HG03575 (cell line): ENCODE data around the gene OGFOD2.

Source experiments
- ATAC-seq: cut with Tn5 transposase; IDR thresholded peaks from one replicate; pipeline ENCODE4 v1.9.1; 2021; ENCODE audit not compliant: unreplicated experiment, insufficient number of reproducible peaks, low FRiP score; ENCODE audit errors: extremely low read depth

The OGFOD2 gene

DNA sequence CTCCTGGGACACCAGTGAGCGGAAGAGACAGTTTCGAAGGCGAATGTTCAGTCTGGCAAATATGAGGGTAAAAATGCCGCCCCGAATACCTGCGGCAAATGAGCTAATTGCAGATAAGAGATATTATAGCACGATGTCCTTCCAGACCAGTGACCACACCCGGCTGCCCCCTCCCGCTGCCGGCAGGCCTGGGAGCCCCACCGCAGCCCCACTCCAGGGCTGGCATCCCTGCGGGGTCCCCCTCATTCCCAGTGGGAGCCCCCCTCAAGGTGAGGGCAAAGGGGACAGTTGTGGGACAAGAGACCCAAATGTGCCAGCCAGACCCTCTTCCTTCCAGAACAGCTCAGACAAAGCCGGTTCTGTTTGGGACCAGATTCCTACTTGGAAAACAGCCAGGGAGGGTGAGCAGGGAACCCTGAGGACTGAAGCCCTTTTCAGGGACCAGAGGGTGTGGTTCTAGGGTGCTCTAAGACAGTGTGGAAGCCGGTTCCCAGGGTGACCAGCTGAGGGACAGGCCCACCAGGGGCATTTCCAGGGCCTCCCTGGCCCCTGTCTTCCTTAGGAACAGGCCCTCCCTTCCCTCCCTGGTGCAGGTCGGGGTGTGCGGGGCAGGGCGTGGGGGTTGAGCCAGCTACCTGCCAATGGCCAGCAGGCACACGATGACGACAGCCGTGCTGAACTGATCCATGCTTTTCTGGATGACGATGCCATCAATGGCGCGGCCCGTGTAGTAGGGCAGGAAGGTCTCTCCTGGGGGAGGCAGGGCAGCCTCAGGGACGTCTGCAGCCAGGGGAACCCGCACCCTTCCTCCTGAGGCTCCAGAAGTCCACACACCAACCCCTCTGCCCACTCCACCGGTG is 25.0 kb upstream of the OGFOD2 start:
- ATAC-seq: no peak

DNA sequence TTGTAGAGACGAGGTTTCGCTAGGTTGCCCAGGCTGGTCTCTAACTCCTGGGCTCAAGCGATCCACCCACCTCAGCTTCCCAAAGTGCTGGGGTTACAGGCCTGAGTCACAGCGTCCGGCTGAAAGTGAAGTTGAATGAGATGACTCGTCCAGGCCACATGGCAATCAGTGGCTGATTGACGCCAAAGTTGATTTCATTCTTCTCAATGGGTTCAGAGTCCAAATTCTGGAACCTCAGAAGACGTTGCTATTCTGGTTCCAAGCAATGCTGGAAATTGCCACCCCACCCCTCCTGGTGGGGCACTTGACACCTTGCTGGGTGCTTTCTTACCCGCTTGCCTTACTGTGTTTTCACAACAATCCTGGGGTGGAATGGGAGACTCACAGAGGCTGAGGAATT is 23.6 kb upstream of the OGFOD2 start:
- no peak for ATAC-seq

DNA sequence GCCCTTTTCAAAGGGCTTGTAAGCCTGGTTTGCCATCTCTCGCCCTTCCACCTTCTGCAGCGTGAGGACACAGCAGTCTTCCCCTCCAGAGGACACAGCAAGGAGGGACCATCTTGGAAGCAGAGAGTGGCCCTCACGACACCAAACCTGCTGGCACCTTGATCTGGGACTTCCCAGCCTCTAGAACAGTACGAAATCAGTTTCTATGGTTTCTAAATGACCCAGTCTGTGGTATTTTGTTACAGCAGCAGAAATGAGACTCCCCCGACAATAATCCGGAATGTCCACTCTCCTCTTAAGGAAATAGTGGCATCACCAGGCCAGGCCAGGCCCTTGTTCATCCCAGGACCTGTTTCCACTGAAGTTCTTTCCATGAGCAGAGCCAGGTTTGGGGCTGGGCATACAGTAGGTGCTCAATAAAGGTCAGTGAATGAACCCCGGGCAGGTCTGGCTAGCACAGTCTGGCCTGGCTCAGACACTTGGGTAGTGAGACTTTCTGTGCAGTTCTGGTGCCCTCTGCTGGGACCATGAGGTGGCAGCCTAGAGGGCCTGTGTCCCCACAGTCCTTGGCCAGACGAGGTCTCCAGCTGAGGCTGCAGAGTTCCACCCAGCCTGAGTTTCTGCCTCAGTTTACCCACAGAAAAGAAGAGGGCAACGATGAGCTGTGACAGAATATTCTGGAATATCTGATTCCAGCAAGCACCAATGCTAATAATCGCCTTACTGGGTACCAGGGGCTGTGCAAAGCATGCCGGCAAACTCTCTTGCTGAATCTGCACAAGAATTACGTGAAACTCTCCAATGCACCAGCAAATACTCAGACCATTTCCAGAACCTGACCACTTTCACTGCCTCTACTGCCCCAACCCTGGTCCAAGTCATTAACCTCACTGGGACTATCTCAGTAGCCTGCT is 22.8 kb upstream of the OGFOD2 start:
- no peak for ATAC-seq

DNA sequence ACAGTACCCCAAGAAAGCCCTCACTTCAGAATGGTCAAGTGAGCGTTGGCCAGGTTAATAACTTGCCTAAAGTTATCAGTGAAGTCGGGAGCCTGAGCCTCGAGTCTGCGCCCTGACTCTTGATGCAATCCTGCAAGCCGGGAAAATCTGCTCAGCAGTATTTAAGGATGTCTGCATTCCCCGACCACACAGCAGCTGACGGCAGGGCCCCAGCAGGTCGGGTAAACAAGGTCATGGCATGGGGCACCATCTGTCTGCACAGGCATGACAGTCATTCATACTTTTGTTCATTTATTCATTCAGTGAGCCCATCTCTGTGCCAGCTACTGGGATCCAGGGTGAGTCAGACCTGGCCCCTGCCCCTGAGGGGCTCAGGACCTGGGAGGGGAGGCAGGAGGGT is 19.9 kb upstream of the OGFOD2 start:
- no peak for ATAC-seq

DNA sequence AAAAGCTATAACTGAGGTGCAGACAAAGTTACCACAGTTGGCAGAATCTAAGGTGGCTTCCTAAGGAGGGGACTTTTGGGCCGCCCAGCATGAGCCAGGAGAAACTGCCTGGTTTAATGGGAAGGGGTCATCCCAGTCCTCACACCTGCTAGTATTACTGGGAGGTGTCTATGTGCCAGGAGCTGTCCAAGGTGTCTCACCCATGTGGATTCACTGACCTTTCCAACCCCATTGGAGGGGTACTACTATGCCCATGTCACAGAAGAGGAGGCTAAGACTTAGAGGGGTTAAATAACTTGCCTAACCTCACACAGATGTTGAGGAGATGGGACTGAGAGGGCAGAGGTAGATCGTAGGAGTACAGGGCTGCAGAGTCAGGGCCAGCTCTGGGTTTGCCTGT is 19.0 kb upstream of the OGFOD2 start:
- no peak for ATAC-seq

DNA sequence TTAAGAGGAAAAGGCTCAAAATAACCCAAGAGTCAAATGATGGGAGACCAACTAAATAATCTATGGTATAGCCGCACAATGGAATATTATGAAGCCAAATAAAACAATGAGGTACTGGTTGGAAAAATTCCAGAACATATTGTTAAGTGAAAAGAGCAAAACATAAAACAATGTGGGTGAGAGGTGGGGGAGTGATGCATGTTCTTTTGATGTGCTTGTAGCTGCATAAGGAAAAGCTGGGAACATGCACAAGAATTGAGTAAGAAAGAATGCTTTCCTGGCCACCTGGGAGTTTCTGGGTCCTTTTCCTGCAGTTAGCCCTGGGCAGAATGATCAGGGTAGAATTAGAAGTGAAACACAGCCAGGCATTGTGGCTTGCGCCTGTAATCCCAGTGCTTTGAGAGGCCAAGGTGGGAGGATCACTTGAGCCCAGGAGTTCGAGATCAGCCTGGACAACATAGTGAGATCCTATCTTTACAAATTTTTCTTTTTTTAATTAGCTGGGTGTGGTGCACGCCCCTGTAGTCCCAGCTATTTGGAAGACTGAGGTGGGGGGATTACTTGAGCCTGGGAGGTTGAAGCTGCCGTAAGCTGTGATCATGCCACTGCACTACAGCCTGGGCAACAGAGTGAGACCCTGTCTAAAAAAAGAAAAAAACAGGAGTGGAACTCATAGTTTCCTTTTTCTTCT is 16.7 kb upstream of the OGFOD2 start:
- ATAC-seq: no peak

DNA sequence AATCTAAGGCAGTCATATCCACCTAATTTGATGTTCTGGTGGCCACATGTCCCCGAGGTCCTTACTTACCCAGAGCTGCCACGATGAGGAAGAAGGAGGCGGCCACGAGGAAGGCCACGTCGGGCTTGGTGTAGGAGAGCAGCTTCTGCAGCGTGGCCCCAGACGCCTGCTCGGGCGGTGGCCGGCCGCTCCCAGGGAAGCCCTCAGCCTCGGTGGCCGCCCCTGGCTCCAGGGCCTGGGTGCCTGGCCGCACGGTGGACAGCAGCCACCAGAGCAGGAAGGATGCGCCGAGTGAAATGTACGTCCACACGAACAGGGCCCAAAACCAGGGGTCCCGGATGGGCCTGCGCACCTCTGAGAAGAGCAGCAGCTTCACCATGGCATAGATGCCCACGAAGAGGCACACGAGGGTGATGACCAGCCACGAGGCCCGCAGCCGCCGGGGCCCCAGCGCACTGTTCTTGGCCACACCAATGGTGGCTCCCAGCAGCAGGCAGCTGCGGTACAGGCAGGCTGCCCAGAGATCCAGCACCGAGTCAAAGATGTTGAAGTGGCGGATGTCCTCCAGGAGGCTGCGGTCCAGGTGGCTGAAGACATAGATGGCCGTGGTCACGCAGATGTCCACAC is 15.4 kb upstream of the OGFOD2 start:
- ATAC-seq: no peak

DNA sequence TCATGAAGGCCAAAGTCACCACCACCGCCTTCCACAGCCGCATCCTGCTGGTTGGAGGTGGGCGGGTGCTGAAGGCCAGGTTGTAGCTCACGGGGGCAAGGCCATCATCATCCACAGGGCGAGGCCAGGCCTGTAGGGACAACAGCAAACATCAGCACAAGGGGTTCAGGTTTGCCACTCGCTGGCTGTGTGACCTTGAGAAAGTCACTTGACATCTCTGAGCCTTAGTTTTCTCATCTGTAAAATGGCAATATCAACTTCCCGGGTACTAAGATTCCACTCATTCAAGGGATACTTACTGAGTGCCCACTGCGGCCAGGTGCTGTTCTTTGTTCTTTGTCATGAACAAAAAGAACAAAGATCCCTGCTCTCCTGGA is 14.9 kb upstream of the OGFOD2 start:
- ATAC-seq: no peak

DNA sequence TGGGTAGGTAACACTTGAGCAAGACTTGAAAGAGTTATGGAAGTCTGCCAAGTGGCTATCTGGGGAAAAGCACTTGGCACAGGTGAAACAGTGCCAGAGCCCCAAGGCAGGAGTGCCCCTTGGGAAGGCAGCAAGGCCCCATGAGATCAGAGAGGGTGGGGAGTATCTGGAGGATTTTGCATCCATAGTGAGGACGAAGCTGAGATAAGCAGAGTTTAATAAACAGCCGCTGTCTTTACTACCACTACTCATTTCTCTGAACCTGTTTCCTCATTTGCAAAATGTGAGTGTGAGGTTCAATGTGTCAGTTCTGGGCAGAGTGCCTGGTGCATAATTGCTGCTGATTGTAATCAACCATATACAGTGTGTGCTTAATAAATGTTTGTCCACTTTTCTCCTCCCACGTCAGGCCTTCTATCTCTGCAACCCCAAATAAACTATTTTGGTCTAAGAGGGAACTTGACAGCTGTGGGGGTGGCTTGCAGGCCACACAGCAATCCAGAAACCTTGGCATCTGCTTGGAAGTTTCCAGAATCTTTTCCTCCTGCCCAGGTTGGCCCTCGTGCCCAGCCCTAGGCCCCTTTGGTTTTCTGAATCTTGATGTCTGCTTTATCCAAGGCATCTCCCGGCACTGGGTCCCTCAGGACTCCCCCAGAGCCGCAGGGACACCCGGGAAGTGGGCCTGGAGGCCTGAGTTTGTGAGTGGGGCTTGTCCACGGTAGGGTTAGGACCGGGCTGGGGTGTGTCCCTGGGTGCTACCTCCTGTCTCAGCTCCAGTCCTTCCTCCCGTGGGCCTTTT is 13.3 kb upstream of the OGFOD2 start:
- no peak for ATAC-seq

DNA sequence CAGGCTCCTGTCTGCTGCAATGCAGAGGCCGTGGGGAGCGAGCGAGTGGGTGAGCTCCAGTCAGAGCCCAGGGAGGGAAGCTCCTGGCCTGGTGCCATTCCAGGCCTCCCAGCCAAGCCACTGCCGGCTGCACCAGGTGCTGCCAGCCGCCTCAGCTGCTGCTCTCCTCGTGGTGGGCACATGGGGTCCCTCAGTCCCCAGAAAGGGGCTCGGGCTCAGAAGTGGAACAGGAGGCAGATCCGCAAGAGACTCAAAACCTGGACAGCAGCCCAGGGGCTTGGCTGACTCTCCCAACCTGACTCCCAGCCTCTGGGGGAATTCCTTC is 11.1 kb upstream of the OGFOD2 start:
- ATAC-seq: no peak

DNA sequence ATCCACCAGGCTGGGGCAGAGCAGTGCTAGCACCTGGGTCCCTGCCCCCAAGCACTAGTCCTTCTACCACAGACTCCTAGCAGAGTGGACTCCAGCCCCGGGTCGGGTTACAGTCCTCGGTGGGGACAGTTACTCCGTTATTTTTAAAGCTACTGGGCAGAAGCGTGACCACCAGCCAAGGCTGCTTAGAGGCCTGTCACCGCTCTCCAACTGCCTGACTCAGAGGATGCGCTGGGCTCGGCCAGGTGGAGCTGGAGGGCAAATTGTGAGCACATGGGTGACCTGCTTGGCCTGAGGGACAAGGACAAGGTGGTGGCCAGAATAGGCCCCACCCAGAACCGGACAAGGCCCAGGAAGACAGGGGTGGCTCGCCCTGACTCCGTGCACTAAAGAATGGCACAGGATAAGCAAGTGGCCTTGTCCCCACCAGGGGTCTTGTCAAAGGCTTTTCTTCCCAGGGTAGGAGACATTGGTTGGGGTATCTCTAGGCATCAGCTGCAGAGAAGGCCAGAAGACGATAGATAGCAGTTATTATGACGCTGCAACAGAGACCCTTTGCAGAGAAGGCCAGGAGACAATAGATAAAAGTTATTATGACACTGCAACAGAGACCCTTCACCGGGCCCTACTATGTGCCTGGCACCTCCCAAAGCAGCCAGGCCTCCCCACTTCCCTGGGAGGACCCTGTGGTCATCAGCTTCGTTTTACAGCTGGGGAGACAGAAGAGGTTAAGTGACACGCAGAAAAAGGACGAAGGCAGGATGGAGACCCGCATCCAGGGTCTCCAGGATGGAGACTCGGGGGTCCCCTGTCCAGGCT is 10.4 kb upstream of the OGFOD2 start:
- no peak for ATAC-seq

DNA sequence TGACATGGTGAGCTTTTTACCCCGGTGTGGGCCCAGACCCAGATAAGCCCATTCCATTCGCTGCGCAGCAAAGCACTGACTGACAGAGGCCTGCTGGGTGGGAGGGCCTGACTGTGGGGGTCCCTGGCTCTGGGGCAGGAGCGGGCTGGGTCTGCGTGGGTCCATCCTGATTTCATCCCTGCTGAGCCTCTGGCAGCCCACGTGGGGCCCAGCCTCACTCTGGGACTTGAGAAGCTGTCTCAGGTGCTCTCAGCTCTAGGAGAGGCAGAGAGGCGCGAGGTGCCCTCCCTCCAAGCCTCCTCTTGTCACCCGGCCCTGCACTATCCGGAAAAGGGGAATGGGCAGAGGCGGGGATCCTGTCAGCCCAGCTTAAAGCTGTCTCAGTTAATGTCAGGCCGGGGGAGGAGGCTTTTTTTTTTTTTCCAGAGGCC is 9.7 kb upstream of the OGFOD2 start:
- no peak for ATAC-seq

DNA sequence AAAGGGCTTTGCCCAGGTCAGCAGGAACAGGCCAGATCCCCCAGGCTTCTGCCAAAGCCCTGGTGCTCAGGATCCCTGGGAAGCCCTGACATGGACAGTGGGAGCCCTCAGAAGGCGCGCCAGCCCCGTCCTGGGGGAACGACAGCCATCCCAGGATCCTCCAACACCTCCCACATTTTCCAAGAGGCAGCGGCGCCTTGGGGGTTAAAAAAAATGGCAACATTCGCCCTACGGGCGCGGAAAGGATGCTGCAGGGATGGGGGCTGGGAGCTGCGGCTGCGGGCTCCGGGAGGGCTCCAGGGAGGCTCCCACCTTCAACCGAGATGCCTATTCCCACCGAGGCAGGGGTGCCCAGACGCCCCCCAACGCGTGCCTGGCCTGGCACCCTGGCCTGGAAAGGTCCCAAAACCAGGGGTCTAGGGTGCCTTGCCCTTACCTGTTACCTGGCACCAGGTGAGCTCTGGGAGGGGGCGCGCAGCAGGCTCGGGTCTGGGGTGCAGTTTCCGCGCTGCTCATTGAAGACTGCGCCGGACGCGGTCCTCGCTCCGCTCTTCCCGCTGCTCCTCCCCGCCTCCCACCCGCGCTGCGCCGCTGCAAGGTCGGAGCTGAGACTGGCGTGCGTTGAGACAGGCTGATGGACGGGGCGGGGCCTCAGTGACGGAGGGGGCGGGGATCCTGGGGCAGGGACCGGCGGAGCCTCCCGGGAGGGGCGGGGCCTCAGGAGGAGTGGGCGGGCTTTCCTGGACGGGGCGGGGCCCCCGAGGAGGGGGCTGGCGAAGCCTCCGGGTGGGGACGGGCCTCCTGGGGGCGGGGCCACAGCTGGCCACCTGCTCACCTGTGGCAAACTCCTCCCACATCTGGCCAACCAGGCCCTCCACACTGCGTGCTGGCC is 8.9 kb upstream of the OGFOD2 start, which contains the start of gene ABCB9:
TSS of gene ABCB9 (minus strand) at position 613 of the 892 bp plus-strand sequence. CDS start 6,228 bp downstream, outside the sequence.
- no peak for ATAC-seq

DNA sequence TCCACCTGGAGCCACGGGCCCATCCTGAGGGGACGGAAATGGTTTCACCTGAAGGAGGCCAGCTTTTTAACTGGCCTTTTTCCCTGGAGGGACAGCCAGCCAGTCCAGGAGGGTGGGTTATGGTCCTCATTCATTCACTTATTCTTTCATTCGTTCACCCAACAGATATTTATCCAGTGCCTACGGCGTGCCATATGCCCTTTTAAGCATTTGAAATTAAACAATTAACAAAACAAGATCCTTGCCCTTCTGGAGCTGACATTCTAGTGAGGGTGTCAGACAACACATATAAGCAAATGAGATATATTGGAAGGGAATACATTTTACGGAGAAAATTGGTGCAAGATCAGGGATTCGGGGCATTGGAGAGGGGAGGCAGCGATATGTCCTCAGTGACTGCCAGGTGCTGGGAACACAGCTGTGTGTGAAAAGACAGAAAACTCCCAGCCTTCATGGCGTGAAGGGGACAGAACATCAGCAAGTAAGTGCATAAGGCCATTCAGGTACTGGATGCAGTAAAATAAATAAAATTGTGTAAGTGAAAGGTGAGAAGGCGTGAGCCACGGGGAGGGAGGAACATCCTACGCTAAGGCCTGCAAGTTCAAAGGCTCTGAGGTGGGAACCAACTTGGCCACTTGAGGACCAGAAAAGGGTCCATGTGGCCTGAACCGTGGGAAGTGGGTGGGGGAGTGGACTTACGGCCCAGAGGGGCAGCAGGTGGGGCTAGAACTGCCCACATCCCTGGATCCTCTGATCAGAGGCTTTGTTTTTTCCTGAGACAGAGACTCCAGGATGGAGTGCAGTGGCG is 8.1 kb upstream of the OGFOD2 start:
- no peak for ATAC-seq

DNA sequence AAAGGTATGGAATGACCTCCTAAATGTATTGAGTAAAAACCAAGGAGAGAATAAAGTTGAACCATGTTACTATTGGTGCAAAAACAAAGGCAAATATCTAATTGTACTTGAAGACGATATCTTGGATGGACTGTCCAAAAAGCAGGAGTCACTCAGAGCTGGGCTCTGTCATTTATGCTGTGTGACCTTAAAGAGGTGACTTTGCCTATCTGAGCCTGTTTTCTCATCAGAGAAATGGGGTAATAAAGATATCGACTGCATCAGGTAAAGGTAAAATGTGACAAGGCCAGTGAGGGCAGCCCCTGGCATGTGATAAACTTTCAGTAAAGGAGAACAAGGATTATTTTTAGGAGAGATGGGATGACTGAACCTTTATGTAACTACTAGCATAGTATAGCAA is 6.9 kb upstream of the OGFOD2 start:
- ATAC-seq: no peak

DNA sequence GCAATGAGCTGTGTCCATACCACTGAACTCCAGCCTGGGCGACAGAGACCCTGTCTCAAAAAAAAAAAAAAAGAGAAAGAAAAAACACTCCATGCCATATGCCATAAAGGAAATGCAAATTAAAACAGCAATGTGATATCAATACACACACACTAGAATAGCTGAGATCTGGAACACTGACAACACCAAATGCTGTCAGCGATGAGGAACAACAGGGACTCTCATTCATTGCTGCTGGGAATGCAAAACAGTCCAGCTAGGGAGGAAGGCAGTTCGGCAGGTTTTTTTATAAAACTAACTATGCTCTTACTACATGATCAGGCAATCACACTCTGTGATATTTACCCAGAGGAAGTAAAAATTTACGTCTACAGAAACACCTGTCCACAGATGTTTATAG is 5.4 kb upstream of the OGFOD2 start:
- ATAC-seq: no peak
